K562 (cell line): ENCODE measurements around the gene SMCHD1.

Experiments
- ATF6 ChIP-seq: sonication (generic); formaldehyde crosslinking; IDR thresholded peaks from 2 replicates; pipeline ENCODE4 v1.4.0; 2020; ENCODE audit warnings: mild to moderate bottlenecking, missing genetic modification reagents
- CBFA2T2 ChIP-seq: fragments of 450-650 bp; conservative IDR thresholded peaks from 2 replicates; pipeline ENCODE4 v1.6.1; 2017; ENCODE audit warnings: mild to moderate bottlenecking
- CEBPB ChIP-seq: fragments of 450-650 bp; IDR thresholded peaks from 2 replicates; pipeline ENCODE4 v1.6.1; 2016; ENCODE audit warnings: missing genetic modification characterization, missing compliant biosample characterization
- GABPA ChIP-seq: fragments of 200-800 bp; sonication (Bioruptor generic); conservative IDR thresholded peaks from 2 replicates; pipeline ENCODE4 v1.6.1; 2016; ENCODE audit warnings: low read depth, missing genetic modification characterization, missing compliant biosample characterization
- HOMEZ ChIP-seq: fragments of 250-450 bp; sonication (Bioruptor Pico); IDR thresholded peaks from 2 replicates; pipeline ENCODE4 v1.4.0; 2020; ENCODE audit warnings: mild to moderate bottlenecking, moderate library complexity
- MAFK ChIP-seq: IDR thresholded peaks from 2 replicates; pipeline ENCODE4 v1.6.1; 2011; ENCODE audit warnings: low read length, improper control_type of control experiment
- MBD1 ChIP-seq: fragments of 250-450 bp; sonication (Bioruptor Pico); IDR thresholded peaks from 2 replicates; pipeline ENCODE4 v1.8.0; 2022; ENCODE audit warnings: inconsistent platforms
- MCM7 ChIP-seq, 2 experiments: fragments of 450-650 bp; IDR thresholded peaks; 2 replicates each; pipeline ENCODE4 v1.6.1; 2016 to 2018
- NR2C2 ChIP-seq, 2 experiments: fragments of 200-800 bp in 1 of 2; sonication (Bioruptor generic) in 1 of 2; sonication (generic) in 1 of 2; formaldehyde crosslinking in 1 of 2; IDR thresholded peaks; 2 replicates each; pipeline versions ENCODE4 v1.6.1 to v1.8.0; 2016 to 2022; ENCODE audit warnings: mild to moderate bottlenecking in 1 of 2, missing compliant biosample characterization in 1 of 2, missing genetic modification characterization in 1 of 2, missing genetic modification reagents in 1 of 2
- POLR2A ChIP-seq: fragments of 450-650 bp; conservative IDR thresholded peaks from 2 replicates; pipeline ENCODE4 v1.6.1; 2016
- RBM39 ChIP-seq: fragments of 200-400 bp; formaldehyde crosslinking; optimal IDR thresholded peaks from 2 replicates; pipeline ENCODE3; 2018; ENCODE audit warnings: low read depth, low read length
- TF ChIP-seq, protein P1 (sequence below): sonication (generic); formaldehyde crosslinking; IDR thresholded peaks from 2 replicates; pipeline ENCODE4 v1.9.0; 2022; ENCODE audit warnings: mild to moderate bottlenecking, missing genetic modification reagents
- TF ChIP-seq, protein P2 (sequence below): sonication (generic); formaldehyde crosslinking; IDR thresholded peaks from 2 replicates; pipeline ENCODE4 v1.8.0; 2023; ENCODE audit warnings: mild to moderate bottlenecking, missing genetic modification reagents
- TF ChIP-seq, protein P3 (sequence below), 2 experiments: fragments of 450-650 bp in 1 of 2; IDR thresholded peaks; 2 replicates each; pipeline ENCODE4 v1.6.1; 2011 to 2017; ENCODE audit warnings: low read depth in 2 of 2, antibody characterized with exemption in 1 of 2, borderline replicate concordance in 1 of 2, low read length in 1 of 2, mild to moderate bottlenecking in 1 of 2, mixed read lengths in 1 of 2; ENCODE audit not compliant: control insufficient read depth in 1 of 2

DNA sequence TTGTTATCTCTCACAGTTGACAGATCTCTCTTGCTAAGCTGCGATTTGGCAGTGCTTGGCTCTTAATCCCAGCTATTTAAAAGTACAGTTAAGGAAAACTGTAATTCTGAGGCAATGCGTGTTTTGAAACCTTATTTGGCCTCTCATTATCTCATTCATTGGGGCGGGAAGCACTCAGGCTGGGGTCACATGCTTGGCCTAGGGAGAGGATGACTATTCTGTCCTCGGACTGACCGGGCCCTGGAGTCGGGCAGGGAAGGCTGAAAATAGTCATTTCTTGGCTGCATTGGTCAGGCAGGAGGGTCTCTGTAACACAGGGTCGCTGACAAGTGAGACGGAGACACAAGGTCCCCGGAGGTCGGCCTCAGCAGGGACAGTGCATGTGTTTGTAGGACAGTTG is 171.1 kb downstream of the SMCHD1 start:
- TF ChIP-seq, protein P1, sequence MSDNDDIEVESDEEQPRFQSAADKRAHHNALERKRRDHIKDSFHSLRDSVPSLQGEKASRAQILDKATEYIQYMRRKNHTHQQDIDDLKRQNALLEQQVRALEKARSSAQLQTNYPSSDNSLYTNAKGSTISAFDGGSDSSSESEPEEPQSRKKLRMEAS = peak; percentile 41; the same call in 1 of the 2 replicates
- TF ChIP-seq, protein P2, sequence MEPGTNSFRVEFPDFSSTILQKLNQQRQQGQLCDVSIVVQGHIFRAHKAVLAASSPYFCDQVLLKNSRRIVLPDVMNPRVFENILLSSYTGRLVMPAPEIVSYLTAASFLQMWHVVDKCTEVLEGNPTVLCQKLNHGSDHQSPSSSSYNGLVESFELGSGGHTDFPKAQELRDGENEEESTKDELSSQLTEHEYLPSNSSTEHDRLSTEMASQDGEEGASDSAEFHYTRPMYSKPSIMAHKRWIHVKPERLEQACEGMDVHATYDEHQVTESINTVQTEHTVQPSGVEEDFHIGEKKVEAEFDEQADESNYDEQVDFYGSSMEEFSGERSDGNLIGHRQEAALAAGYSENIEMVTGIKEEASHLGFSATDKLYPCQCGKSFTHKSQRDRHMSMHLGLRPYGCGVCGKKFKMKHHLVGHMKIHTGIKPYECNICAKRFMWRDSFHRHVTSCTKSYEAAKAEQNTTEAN (CRISPR knock-in tag) = no peak
- no peak for TF ChIP-seq GABPA (tag)
- no peak for TF ChIP-seq CEBPB (tag)
- no peak for TF ChIP-seq ATF6 (CRISPR knock-in tag)
- no peak for TF ChIP-seq CBFA2T2
- TF ChIP-seq POLR2A = no peak
- TF ChIP-seq HOMEZ (CRISPR knock-in tag) = no peak
- TF ChIP-seq MAFK = no peak
- no peak for TF ChIP-seq MBD1 (CRISPR knock-in tag)
- TF ChIP-seq NR2C2 (CRISPR knock-in tag; IDR thresholded peaks at IDR 0.05) = no peak
- peak; percentile 25; the same call in 1 of the 2 replicates for TF ChIP-seq NR2C2 (tag; IDR thresholded peaks at IDR 0.05)
- no peak for TF ChIP-seq RBM39
- TF ChIP-seq, protein P3, sequence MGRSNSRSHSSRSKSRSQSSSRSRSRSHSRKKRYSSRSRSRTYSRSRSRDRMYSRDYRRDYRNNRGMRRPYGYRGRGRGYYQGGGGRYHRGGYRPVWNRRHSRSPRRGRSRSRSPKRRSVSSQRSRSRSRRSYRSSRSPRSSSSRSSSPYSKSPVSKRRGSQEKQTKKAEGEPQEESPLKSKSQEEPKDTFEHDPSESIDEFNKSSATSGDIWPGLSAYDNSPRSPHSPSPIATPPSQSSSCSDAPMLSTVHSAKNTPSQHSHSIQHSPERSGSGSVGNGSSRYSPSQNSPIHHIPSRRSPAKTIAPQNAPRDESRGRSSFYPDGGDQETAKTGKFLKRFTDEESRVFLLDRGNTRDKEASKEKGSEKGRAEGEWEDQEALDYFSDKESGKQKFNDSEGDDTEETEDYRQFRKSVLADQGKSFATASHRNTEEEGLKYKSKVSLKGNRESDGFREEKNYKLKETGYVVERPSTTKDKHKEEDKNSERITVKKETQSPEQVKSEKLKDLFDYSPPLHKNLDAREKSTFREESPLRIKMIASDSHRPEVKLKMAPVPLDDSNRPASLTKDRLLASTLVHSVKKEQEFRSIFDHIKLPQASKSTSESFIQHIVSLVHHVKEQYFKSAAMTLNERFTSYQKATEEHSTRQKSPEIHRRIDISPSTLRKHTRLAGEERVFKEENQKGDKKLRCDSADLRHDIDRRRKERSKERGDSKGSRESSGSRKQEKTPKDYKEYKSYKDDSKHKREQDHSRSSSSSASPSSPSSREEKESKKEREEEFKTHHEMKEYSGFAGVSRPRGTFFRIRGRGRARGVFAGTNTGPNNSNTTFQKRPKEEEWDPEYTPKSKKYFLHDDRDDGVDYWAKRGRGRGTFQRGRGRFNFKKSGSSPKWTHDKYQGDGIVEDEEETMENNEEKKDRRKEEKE (IDR thresholded peaks at IDR 0.05; ENCODE audit: borderline replicate concordance in 1 of 2, control insufficient read depth in 1 of 2, low read depth in 2 of 2, low read length in 1 of 2) = no peak
- TF ChIP-seq MCM7 (IDR thresholded peaks at IDR 0.05) = no peak
